Measurements from ENCODE around the gene PSMD5. TPM values are rescaled to one million over a fixed set of nuclear protein-coding genes. Genes with fewer than 3 reads are reported as not detected.

The PSMD5 gene
- total RNA-seq, 1 experiment from 2014 or later, result 64.9 TPM

GRCh38 chr9:120777229-120777628, 65.5 kb downstream of the PSMD5 start:
- intact Hi-C loops (cut with micrococcal nuclease; ENCODE audit: unreplicated experiment), result no loop called here
- CTCF ChIA-PET, result no interaction called here
- peaks cover 38% of the 10 kb centered on the region for H3K36me3 ChIP-seq (ENCODE audit: insufficient read depth, low read length, poor library complexity, severe bottlenecking)
- H3K4me3 ChIP-seq (ENCODE audit: low read depth, low read length, poor library complexity, severe bottlenecking), result no peak overlapping the region
- no TSS peak for BruUV-seq (replicated peaks)
- no peak for DNase-seq (ENCODE audit: low spot score)
- H3K4me1 ChIP-seq (ENCODE audit: insufficient read depth, low read length, poor library complexity, severe bottlenecking), result no peaks in the 10 kb centered on the region
- POLR2A ChIA-PET (ENCODE audit: low non-redundant PET), result no interaction called here
- TF ChIP-seq CTCF (conservative IDR thresholded peaks at IDR 0.05; ENCODE audit: low read depth, low read length), result no peak
- TF ChIP-seq EZH2 (IDR thresholded peaks at IDR 0.05; ENCODE audit: borderline replicate concordance, low read depth, low read length, poor library complexity, severe bottlenecking), result no peak
- H3K27ac ChIP-seq (ENCODE audit: low read depth, low read length, poor library complexity, severe bottlenecking), result no peak overlapping the region
- H3K9me3 ChIP-seq (ENCODE audit: low read depth, low read length, poor library complexity, severe bottlenecking), result no peaks in the 10 kb centered on the region
- H3K27me3 ChIP-seq (replicated peaks; ENCODE audit: insufficient read depth, low read depth, low read length, poor library complexity), result no peaks in the 10 kb centered on the region

GRCh38 chr9:120776788-120777187, 65.9 kb downstream of the PSMD5 start:
- Histone ChIP-seq H3K27ac (ENCODE audit: low read depth, low read length, poor library complexity, severe bottlenecking) (no peak overlapping the region), H3K36me3 (ENCODE audit: insufficient read depth, low read length, poor library complexity, severe bottlenecking) (peaks cover 38% of the 10 kb centered on the region), H3K4me3 (ENCODE audit: low read depth, low read length, poor library complexity, severe bottlenecking) (no peak overlapping the region), H3K4me1 (ENCODE audit: insufficient read depth, low read length, poor library complexity, severe bottlenecking) (no peaks in the 10 kb centered on the region), H3K9me3 (ENCODE audit: low read depth, low read length, poor library complexity, severe bottlenecking) (no peaks in the 10 kb centered on the region), H3K27me3 (replicated peaks; ENCODE audit: insufficient read depth, low read depth, low read length, poor library complexity) (no peaks in the 10 kb centered on the region)
- POLR2A ChIA-PET (ENCODE audit: low non-redundant PET), result no interaction called here
- no peak for TF ChIP-seq CTCF (conservative IDR thresholded peaks at IDR 0.05; ENCODE audit: low read depth, low read length)
- TF ChIP-seq EZH2 (IDR thresholded peaks at IDR 0.05; ENCODE audit: borderline replicate concordance, low read depth, low read length, poor library complexity, severe bottlenecking), result no peak
- CTCF ChIA-PET, result no interaction called here
- intact Hi-C loops (cut with micrococcal nuclease; ENCODE audit: unreplicated experiment), result no loop called here
- BruUV-seq (replicated peaks), result no TSS peak
- no peak for DNase-seq (ENCODE audit: low spot score)

GRCh38 chr9:120775859-120776258, 66.9 kb downstream of the PSMD5 start:
- ChIA-PET POLR2A (ENCODE audit: low non-redundant PET) (no interaction called here), CTCF (no interaction called here)

More at GRCh38 chr9:120775859-120776258, 66.9 kb downstream of the PSMD5 start:
- Histone ChIP-seq H3K4me1 (ENCODE audit: insufficient read depth, low read length, poor library complexity, severe bottlenecking) (no peaks in the 10 kb centered on the region), H3K4me3 (ENCODE audit: low read depth, low read length, poor library complexity, severe bottlenecking) (no peak overlapping the region), H3K27me3 (replicated peaks; ENCODE audit: insufficient read depth, low read depth, low read length, poor library complexity) (no peaks in the 10 kb centered on the region), H3K27ac (ENCODE audit: low read depth, low read length, poor library complexity, severe bottlenecking) (no peak overlapping the region), H3K36me3 (ENCODE audit: insufficient read depth, low read length, poor library complexity, severe bottlenecking) (peaks cover 45% of the 10 kb centered on the region), H3K9me3 (ENCODE audit: low read depth, low read length, poor library complexity, severe bottlenecking) (no peaks in the 10 kb centered on the region)
- no peak for DNase-seq (ENCODE audit: low spot score)
- intact Hi-C loops (cut with micrococcal nuclease; ENCODE audit: unreplicated experiment), result no loop called here
- TF ChIP-seq EZH2 (IDR thresholded peaks at IDR 0.05; ENCODE audit: borderline replicate concordance, low read depth, low read length, poor library complexity, severe bottlenecking), result no peak
- no peak for TF ChIP-seq CTCF (conservative IDR thresholded peaks at IDR 0.05; ENCODE audit: low read depth, low read length)
- no TSS peak for BruUV-seq (replicated peaks)

All from A673 (cell line).